Measurements from ENCODE around the gene KRTAP29-1. TPM values are rescaled to one million over a fixed set of nuclear protein-coding genes. Genes with fewer than 3 reads are reported as not detected.

Gene KRTAP29-1
- total RNA-seq, 1 experiment from 2014 or later, result not detected

DNA sequence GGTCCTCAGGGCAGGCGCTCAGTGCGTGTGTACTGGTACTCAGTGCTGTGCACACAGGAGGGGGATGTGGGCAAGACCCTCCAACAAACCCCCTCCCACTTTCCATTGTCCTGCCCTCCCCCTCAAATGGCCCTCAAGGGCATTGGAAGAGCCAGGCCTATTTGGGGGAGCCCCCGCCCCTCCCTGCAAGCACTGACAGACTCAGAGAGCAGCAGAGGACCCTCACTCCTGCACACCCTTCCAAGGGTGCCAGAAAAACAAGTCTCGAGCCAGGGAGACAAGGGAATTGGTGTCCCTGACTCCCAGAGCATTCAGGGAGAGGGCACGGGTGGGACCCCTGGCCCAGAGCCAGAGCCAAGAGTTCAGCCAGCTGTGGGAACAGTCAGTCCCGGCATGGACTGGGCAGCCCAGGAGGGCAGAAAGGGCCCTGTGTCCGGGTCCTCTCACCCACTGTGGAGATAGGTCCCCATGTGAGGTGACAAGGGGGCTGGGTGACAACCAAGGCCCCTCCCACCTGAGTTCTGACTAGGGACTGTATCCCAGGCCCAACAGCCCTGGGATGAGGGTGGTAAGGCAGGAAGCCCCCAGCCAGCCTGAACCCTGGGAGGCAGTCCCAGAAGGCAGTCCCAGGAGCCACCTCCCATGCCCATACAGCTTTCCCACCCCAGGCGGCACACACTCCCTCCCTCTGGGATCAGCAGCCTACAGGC, 24.9 kb upstream of the KRTAP29-1 start:
- TF ChIP-seq CTCF (conservative IDR thresholded peaks at IDR 0.05) (no peak), EZH2 (IDR thresholded peaks at IDR 0.05; ENCODE audit: low read depth) (no peak)
- POLR2A ChIA-PET (ENCODE audit: unreplicated experiment), result no interaction called here
- Histone ChIP-seq H3K4me1 (replicated peaks; ENCODE audit: insufficient read depth) (peaks cover 6% of the 10 kb centered on the region; the same call in 1 of the 2 replicates), H3F3A (ENCODE audit: insufficient read depth, low read depth) (no peaks in the 10 kb centered on the region), H3K9me3 (ENCODE audit: insufficient read depth, low read depth) (no peaks in the 10 kb centered on the region), H3K27me3 (ENCODE audit: insufficient read depth, low read depth) (no peaks in the 10 kb centered on the region), H2AFZ (no peak overlapping the region), H3K4me3 (no peak overlapping the region), H4K20me1 (ENCODE audit: insufficient read depth) (no peaks in the 10 kb centered on the region), H3K4me2 (no peak overlapping the region), H3K27ac (no peak overlapping the region), H3K9me2 (ENCODE audit: insufficient read depth) (no peaks in the 10 kb centered on the region), H3K36me3 (ENCODE audit: low read depth) (no peaks in the 10 kb centered on the region), H3K79me2 (ENCODE audit: low read depth) (no peaks in the 10 kb centered on the region)
- CTCF ChIA-PET, result interaction anchor here (0.7 kb wide), 1 partner anchor 64 kb away, joined by 3 read pairs; no protein-coding TSS in a partner anchor
- intact Hi-C loops (cut with micrococcal nuclease; ENCODE audit: unreplicated experiment), result loop anchor here (5.0 to 10.0 kb wide), 3 partner anchors 197 to 713 kb away; partner anchors contain the start of gene KRT19
- DNase-seq, result no peak
- no TSS peak for BruUV-seq (replicated peaks)

DNA sequence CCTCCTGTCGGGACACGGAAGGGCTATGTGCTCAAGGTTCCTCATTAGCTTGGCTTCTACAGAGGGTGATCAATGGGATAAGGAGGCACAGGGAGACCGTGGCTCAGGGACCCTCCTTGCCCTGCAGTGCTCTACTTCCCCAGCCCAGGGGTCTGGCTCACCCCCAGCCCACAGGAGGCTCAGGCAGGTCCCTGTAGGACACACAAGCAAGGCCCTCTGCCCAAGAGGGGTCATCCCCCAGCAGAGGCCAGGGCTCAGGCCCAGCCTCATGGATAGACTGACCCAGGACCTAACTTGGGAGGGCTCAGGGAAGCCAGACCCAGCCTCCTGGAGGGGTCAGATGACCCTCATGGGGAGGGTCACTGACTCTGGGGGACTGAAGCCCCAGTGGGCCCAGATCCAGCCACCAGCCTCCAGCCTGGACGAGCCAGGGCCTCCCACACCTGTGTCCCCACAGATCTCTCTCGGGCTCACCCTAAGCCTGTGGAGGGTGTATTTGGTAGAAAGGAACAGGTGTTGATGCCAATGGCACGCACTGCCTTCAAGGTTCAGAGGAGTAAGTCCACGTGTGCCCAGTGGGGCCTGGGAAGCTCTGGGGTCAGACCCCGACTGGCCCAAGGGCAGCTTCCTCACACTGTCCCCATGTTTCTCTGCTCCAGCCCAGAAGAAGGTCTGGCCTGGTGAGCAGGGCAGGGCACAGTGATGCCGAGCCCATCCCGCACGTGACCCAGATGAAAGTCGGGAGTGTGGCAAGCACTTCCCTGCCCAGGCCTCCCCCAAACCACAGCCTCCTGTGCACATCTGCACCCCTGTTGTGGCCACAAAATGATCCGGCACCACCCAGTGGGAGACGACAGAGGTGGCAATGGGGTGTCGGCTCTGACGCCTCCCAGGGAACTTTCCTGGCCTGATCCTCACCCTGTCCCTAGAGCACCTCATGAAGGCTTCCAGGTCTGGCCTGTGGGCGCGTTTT, 23.8 kb upstream of the KRTAP29-1 start:
- Histone ChIP-seq H3F3A (ENCODE audit: insufficient read depth, low read depth) (no peaks in the 10 kb centered on the region), H3K4me2 (no peak overlapping the region), H2AFZ (no peak overlapping the region), H3K27ac (no peak overlapping the region), H3K79me2 (ENCODE audit: low read depth) (no peaks in the 10 kb centered on the region), H4K20me1 (ENCODE audit: insufficient read depth) (no peaks in the 10 kb centered on the region), H3K36me3 (ENCODE audit: low read depth) (no peaks in the 10 kb centered on the region), H3K9me2 (ENCODE audit: insufficient read depth) (no peaks in the 10 kb centered on the region), H3K4me3 (no peak overlapping the region), H3K27me3 (ENCODE audit: insufficient read depth, low read depth) (no peaks in the 10 kb centered on the region), H3K4me1 (replicated peaks; ENCODE audit: insufficient read depth) (peaks cover 6% of the 10 kb centered on the region; the same call in 1 of the 2 replicates), H3K9me3 (ENCODE audit: insufficient read depth, low read depth) (no peaks in the 10 kb centered on the region)
- CTCF ChIA-PET, result no interaction called here
- DNase-seq, result no peak
- no TSS peak for BruUV-seq (replicated peaks)
- POLR2A ChIA-PET (ENCODE audit: unreplicated experiment), result no interaction called here
- intact Hi-C loops (cut with micrococcal nuclease; ENCODE audit: unreplicated experiment), result loop anchor here (5.0 to 10.0 kb wide), 3 partner anchors 198 to 712 kb away; partner anchors contain the start of gene KRT19
- TF ChIP-seq EZH2 (IDR thresholded peaks at IDR 0.05; ENCODE audit: low read depth) (no peak), CTCF (conservative IDR thresholded peaks at IDR 0.05) (no peak)

DNA sequence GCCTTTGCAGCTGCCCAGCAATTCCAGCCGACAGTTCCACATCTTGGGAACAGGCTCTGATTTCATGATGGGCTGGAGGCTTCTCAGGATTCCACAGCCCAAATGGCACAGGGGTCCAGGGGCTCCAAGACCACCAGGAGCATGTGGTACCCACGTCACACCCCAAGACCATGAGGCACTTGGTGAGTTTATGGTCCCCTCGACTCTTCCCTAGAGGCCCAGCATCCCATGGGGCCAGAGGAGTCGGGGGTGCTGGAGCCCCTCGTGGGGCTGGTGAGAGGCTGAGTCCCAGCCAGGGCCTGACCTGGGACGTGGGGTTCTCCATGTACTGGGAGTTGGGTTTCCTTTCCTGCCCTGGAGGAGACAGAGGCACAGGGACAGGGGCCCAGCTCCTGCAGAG, 23.0 kb upstream of the KRTAP29-1 start:
- Histone ChIP-seq H3K27me3 (ENCODE audit: insufficient read depth, low read depth) (no peaks in the 10 kb centered on the region), H3K9me2 (ENCODE audit: insufficient read depth) (no peaks in the 10 kb centered on the region), H4K20me1 (ENCODE audit: insufficient read depth) (no peaks in the 10 kb centered on the region), H3K27ac (no peak overlapping the region), H3K9me3 (ENCODE audit: insufficient read depth, low read depth) (no peaks in the 10 kb centered on the region), H3K4me3 (no peak overlapping the region), H3K4me2 (no peak overlapping the region), H3F3A (ENCODE audit: insufficient read depth, low read depth) (no peaks in the 10 kb centered on the region), H3K79me2 (ENCODE audit: low read depth) (no peaks in the 10 kb centered on the region), H2AFZ (no peak overlapping the region), H3K36me3 (ENCODE audit: low read depth) (no peaks in the 10 kb centered on the region), H3K4me1 (replicated peaks; ENCODE audit: insufficient read depth) (peaks cover 6% of the 10 kb centered on the region; the same call in 1 of the 2 replicates)
- no peak for DNase-seq
- intact Hi-C loops (cut with micrococcal nuclease; ENCODE audit: unreplicated experiment), result loop anchor here (2.0 to 10.0 kb wide), 4 partner anchors 199 to 711 kb away; partner anchors contain the start of gene KRT19
- TF ChIP-seq EZH2 (IDR thresholded peaks at IDR 0.05; ENCODE audit: low read depth) (no peak), CTCF (conservative IDR thresholded peaks at IDR 0.05) (no peak)
- ChIA-PET CTCF (interaction anchor here (0.6 kb wide), 1 partner anchor 87 kb away, joined by 4 read pairs; no protein-coding TSS in a partner anchor), POLR2A (ENCODE audit: unreplicated experiment) (no interaction called here)
- BruUV-seq (replicated peaks), result no TSS peak

Measured in PC-9 (cell line).